SK-N-SH (cell line): Measurements from ENCODE around the gene RPL29. TPM values are rescaled to one million over a fixed set of nuclear protein-coding genes. Genes with fewer than 3 reads are reported as not detected.

Experiments used
- CTCF ChIA-PET: fragments of 300-600, 350-600 bp; formaldehyde crosslinking; extraction: SDS; loops from one replicate; lab custom pipeline; 2021; lab: Yijun Ruan, JAX
- POLR2A ChIA-PET: fragments of 350-600 bp; sonication (Branson Sonifier 250); formaldehyde crosslinking; extraction: SDS; loops from one replicate; lab custom pipeline; 2020; ENCODE audit warnings: antibody characterized with exemption, inconsistent platforms; lab: Yijun Ruan, JAX
- DNase-seq: peaks from one replicate; pipeline ENCODE4 v3.0.0; 2012
- H2AFZ ChIP-seq: fragments of 200-600 bp; sonication (generic); 2 replicates; pipeline ENCODE4 v1.8.1; 2016; ENCODE audit warnings: antibody characterized with exemption, mild to moderate bottlenecking, low read depth
- H3F3A ChIP-seq: fragments of 200-600 bp; sonication (generic); replicated peaks from 2 replicates; pipeline ENCODE3; 2016; ENCODE audit warnings: antibody characterized with exemption, mild to moderate bottlenecking; ENCODE audit not compliant: insufficient read depth
- H3K27ac ChIP-seq, 2 experiments: fragments of 200-500 bp in 1 of 2; fragments of 200-600 bp in 1 of 2; sonication (Bioruptor generic) in 1 of 2; sonication (generic), shearing (Covaris generic) in 1 of 2; 2 replicates each; pipeline versions ENCODE4 v1.5.1 to v1.6.1; 2014 to 2016; ENCODE audit warnings: low read depth in 2 of 2, inconsistent platforms in 1 of 2, low read length in 1 of 2, mild to moderate bottlenecking in 1 of 2, mixed read lengths in 1 of 2
- H3K27me3 ChIP-seq: fragments of 200-600 bp; sonication (generic), shearing (Covaris generic); 2 replicates; pipeline ENCODE4 v1.6.1; 2016; ENCODE audit warnings: mixed run types; ENCODE audit not compliant: insufficient read depth
- H3K36me3 ChIP-seq, 2 experiments: fragments of 200-500 bp in 1 of 2; fragments of 200-600 bp in 1 of 2; sonication (Bioruptor generic) in 1 of 2; sonication (generic) in 1 of 2; replicated peaks in 1 of 2; 2 replicates each; pipeline versions ENCODE3 to v1.5.1; 2014 to 2016; ENCODE audit warnings: low read length in 1 of 2, mild to moderate bottlenecking in 1 of 2; ENCODE audit not compliant: insufficient read depth in 2 of 2, control insufficient read depth in 1 of 2
- H3K4me1 ChIP-seq, 2 experiments: fragments of 200-500 bp in 1 of 2; fragments of 200-600 bp in 1 of 2; sonication (Bioruptor generic) in 1 of 2; sonication (generic), shearing (Covaris generic) in 1 of 2; 2 replicates each; pipeline versions ENCODE4 v1.5.1 to v1.6.1; 2014 to 2016; ENCODE audit warnings: low read depth in 1 of 2, low read length in 1 of 2, mixed run types in 1 of 2; ENCODE audit not compliant: insufficient read depth in 2 of 2, control insufficient read depth in 1 of 2
- H3K4me2 ChIP-seq: fragments of 200-600 bp; sonication (generic), shearing (Covaris generic); 2 replicates; pipeline ENCODE4 v1.6.1; 2017; ENCODE audit warnings: mixed run types
- H3K4me3 ChIP-seq, 2 experiments: fragments of 200-500 bp in 1 of 2; fragments of 200-600 bp in 1 of 2; sonication (Bioruptor generic) in 1 of 2; sonication (generic), shearing (Covaris generic) in 1 of 2; 2 replicates each; pipeline versions ENCODE4 v1.5.1 to v1.8.1; 2014 to 2016; ENCODE audit warnings: low read depth in 2 of 2, inconsistent platforms in 1 of 2, low read length in 1 of 2, mild to moderate bottlenecking in 1 of 2, mixed read lengths in 1 of 2, moderate library complexity in 1 of 2
- H3K79me2 ChIP-seq: fragments of 200-600 bp; sonication (generic); 2 replicates; pipeline ENCODE4 v1.8.1; 2017; ENCODE audit warnings: mild to moderate bottlenecking; ENCODE audit not compliant: insufficient read depth
- H3K9ac ChIP-seq: fragments of 200-600 bp; sonication (generic); 2 replicates; pipeline ENCODE4 v1.6.1; 2017; ENCODE audit warnings: mixed run types
- H3K9me2 ChIP-seq: fragments of 200-600 bp; sonication (generic); 2 replicates; pipeline ENCODE4 v1.6.1; 2017; ENCODE audit warnings: mixed run types
- H3K9me3 ChIP-seq: fragments of 200-600 bp; sonication (generic); 2 replicates; pipeline ENCODE4 v1.6.1; 2017; ENCODE audit warnings: mixed run types, mild to moderate bottlenecking, moderate library complexity
- H4K20me1 ChIP-seq: fragments of 200-600 bp; sonication (generic); 2 replicates; pipeline ENCODE4 v1.6.1; 2017; ENCODE audit warnings: mild to moderate bottlenecking, mixed run types; ENCODE audit not compliant: insufficient read depth
- CHD2 ChIP-seq: fragments of 150-350 bp; IDR thresholded peaks from 2 replicates; pipeline ENCODE4 v1.6.1; 2018; ENCODE audit warnings: low read length; ENCODE audit not compliant: partially characterized antibody
- ELF1 ChIP-seq: IDR thresholded peaks from 2 replicates; pipeline ENCODE4 v1.4.0; 2012
- EZH2phosphoT487 ChIP-seq: fragments of 200-600 bp; sonication (generic); IDR thresholded peaks from 2 replicates; pipeline ENCODE4 v1.6.1; 2017; ENCODE audit warnings: low read depth, mixed run types, mild to moderate bottlenecking, antibody characterized with exemption, moderate library complexity, borderline replicate concordance
- FOXJ3 ChIP-seq: sonication (generic); formaldehyde crosslinking; IDR thresholded peaks from 2 replicates; pipeline ENCODE4 v1.5.1; 2020; ENCODE audit warnings: mild to moderate bottlenecking, missing genetic modification reagents
- FOXM1 ChIP-seq: IDR thresholded peaks from 2 replicates; pipeline ENCODE4 v1.4.0; 2012; ENCODE audit warnings: low read depth, mild to moderate bottlenecking
- GATA2 ChIP-seq: sonication (generic); formaldehyde crosslinking; IDR thresholded peaks from 2 replicates; pipeline ENCODE4 v1.5.0; 2020; ENCODE audit warnings: mild to moderate bottlenecking, missing genetic modification reagents
- JUND ChIP-seq: IDR thresholded peaks from 2 replicates; pipeline ENCODE4 v1.4.0; 2012
- MAX ChIP-seq: IDR thresholded peaks from 2 replicates; pipeline ENCODE4 v1.4.0; 2012; ENCODE audit warnings: low read depth
- MEF2A ChIP-seq: IDR thresholded peaks from 2 replicates; pipeline ENCODE4 v1.4.0; 2012; ENCODE audit warnings: low read depth, borderline replicate concordance
- MXI1 ChIP-seq: IDR thresholded peaks from 2 replicates; pipeline ENCODE4 v1.6.1; 2012; ENCODE audit warnings: mild to moderate bottlenecking, low read depth, low read length, improper control_type of control experiment
- NFIC ChIP-seq: IDR thresholded peaks from 2 replicates; pipeline ENCODE4 v1.4.0; 2012; ENCODE audit warnings: borderline replicate concordance
- PBX3 ChIP-seq: IDR thresholded peaks from 2 replicates; pipeline ENCODE4; 2012
- POLR2AphosphoS5 ChIP-seq: IDR thresholded peaks from 2 replicates; pipeline ENCODE4 v1.6.1; 2012; ENCODE audit warnings: low read depth, low read length
- RAD21 ChIP-seq: IDR thresholded peaks from 2 replicates; pipeline ENCODE4 v1.6.1; 2012; ENCODE audit warnings: mild to moderate bottlenecking, low read length
- RCOR1 ChIP-seq: fragments of 150-350 bp; IDR thresholded peaks from 2 replicates; pipeline ENCODE4 v1.6.1; 2017; ENCODE audit warnings: antibody characterized with exemption, low read length
- RFX5 ChIP-seq: IDR thresholded peaks from 2 replicates; pipeline ENCODE4 v1.6.1; 2012; ENCODE audit warnings: mild to moderate bottlenecking, improper control_type of control experiment, low read length
- SMC3 ChIP-seq: IDR thresholded peaks from 2 replicates; pipeline ENCODE4 v1.6.1; 2012; ENCODE audit warnings: low read depth, low read length, improper control_type of control experiment
- TAF1 ChIP-seq: IDR thresholded peaks from 2 replicates; pipeline ENCODE4 v1.6.1; 2012; ENCODE audit warnings: low read depth, mild to moderate bottlenecking, low read length, moderate library complexity, borderline replicate concordance
- TCF12 ChIP-seq: IDR thresholded peaks from 2 replicates; pipeline ENCODE4 v1.4.0; 2012
- TEAD4 ChIP-seq: IDR thresholded peaks from 2 replicates; pipeline ENCODE4 v1.4.0; 2012; ENCODE audit warnings: mild to moderate bottlenecking, borderline replicate concordance; ENCODE audit not compliant: insufficient read depth
- USF1 ChIP-seq: IDR thresholded peaks from 2 replicates; pipeline ENCODE4 v1.4.0; 2012; ENCODE audit warnings: low read depth, borderline replicate concordance
- USF2 ChIP-seq: fragments of 150-350 bp; IDR thresholded peaks from 2 replicates; pipeline ENCODE4 v1.6.1; 2017; ENCODE audit warnings: antibody characterized with exemption, low read length, low read depth, borderline replicate concordance
- YY1 ChIP-seq: IDR thresholded peaks from 2 replicates; pipeline ENCODE4 v1.4.0; 2012; ENCODE audit warnings: low read depth, mild to moderate bottlenecking
- ZBTB33 ChIP-seq: IDR thresholded peaks from 2 replicates; pipeline ENCODE4 v1.4.0; 2012; ENCODE audit warnings: low read depth, borderline replicate concordance
- WGBS: methylation state at CpG from one replicate; pipeline ENCODE4 v1.1.6; 2017; ENCODE audit warnings: low lambda C conversion rate; 5-methylcytosine and 5-hydroxymethylcytosine counted together
- polyA plus RNA-seq, 3 experiments: library from polyadenylated mRNA; depleted of rRNA; stranded (reverse); fragments of >200 nt; gene quantifications; 2 replicates each; pipeline ENCODE4 v1.2.3, GENCODE V29; 2012

The RPL29 gene
- polyA plus RNA-seq, 1 of the 3 experiments (the other 2 are of a cell fraction) = 3,173 TPM

GRCh38 chr3:51968170-51968775 lies 27.4 kb downstream of the RPL29 start:
- H3K36me3 ChIP-seq = no peaks in the 10 kb centered on the region
- H3K79me2 ChIP-seq = peaks cover 40% of the 10 kb centered on the region
- CTCF ChIA-PET = interaction anchor here (0.9 to 4.8 kb wide), 8 partner anchors 9 to 36 kb away, joined by 3 to 27 read pairs (median 6); partner anchors contain the start of genes ACY1, GPR62, PARP3 and RRP9
- H3K4me3 ChIP-seq = peak overlapping the region; percentile 74 to 79
- peak overlapping the region; percentile 91 for H3K4me2 ChIP-seq
- peak overlapping the region; percentile 54 to 97 for H3K27ac ChIP-seq
- TF ChIP-seq EZH2phosphoT487 = no peak
- TF ChIP-seq NFIC = no peak
- peak; percentile 40; the same call in 1 of the 2 replicates for TF ChIP-seq GATA2 (CRISPR knock-in tag)
- peak; percentile 33; the same call in 1 of the 2 replicates for TF ChIP-seq TCF12
- no peak for TF ChIP-seq RCOR1
- no peak for TF ChIP-seq FOXM1
- TF ChIP-seq ZBTB33 = no peak
- 0 out of 2 replicates have a peak, but pooled peaks have one; percentile 26 for TF ChIP-seq POLR2AphosphoS5
- no peak for TF ChIP-seq RFX5
- TF ChIP-seq MAX = no peak
- TF ChIP-seq CHD2 = peak; percentile 91
- no peak for TF ChIP-seq USF2
- TF ChIP-seq ELF1 = no peak
- TF ChIP-seq SMC3 = no peak
- no peak for TF ChIP-seq USF1
- TF ChIP-seq TEAD4 = no peak
- TF ChIP-seq FOXJ3 (CRISPR knock-in tag) = no peak
- TF ChIP-seq MXI1 = no peak
- no peak for TF ChIP-seq RAD21
- no peak for TF ChIP-seq MEF2A
- no peak for TF ChIP-seq TAF1
- no peak for TF ChIP-seq PBX3
- TF ChIP-seq YY1 = no peak
- TF ChIP-seq JUND = no peak
- no peaks in the 10 kb centered on the region for H3K27me3 ChIP-seq
- H2AFZ ChIP-seq = no peak overlapping the region
- DNase-seq = peak; percentile 88
- H3K9me3 ChIP-seq = no peaks in the 10 kb centered on the region
- POLR2A ChIA-PET = interaction anchor here (0.6 to 3.9 kb wide), 7 partner anchors 15 to 1609 kb away, joined by 3 to 20 read pairs (median 4); partner anchors contain the start of genes ACY1, PARP3, RPL29 and RRP9
- H3K4me1 ChIP-seq = peaks cover 4 to 67% of the 10 kb centered on the region in 2 experiments; a peak in 2 of 4 replicates
- peaks cover 12% of the 10 kb centered on the region for H3F3A ChIP-seq
- H3K9ac ChIP-seq = peak overlapping the region; percentile 78
- H4K20me1 ChIP-seq = no peaks in the 10 kb centered on the region
- no peaks in the 10 kb centered on the region for H3K9me2 ChIP-seq
- 0% methylated on average over 5 of the region's 11 CpGs for WGBS
